ENCODE results near the gene CACNG6. TPM values are rescaled to one million over a fixed set of nuclear protein-coding genes. Genes with fewer than 3 reads are reported as not detected.

CACNG6 gene
- total RNA-seq, 1 experiment from 2014 or later, result 2.5 TPM

- no peak for TF ChIP-seq PREB (CRISPR knock-in tag; IDR thresholded peaks at IDR 0.05; ENCODE audit: borderline replicate concordance)
These were observed 6.8 kb downstream of the CACNG6 start (continued) for GRCh38 chr19:53998223-53998622.

GRCh38 chr19:53999694-54000093, 8.3 kb downstream of the CACNG6 start:
- H3K27me3 Mint-ChIP-seq (ENCODE audit: low read depth), result peaks cover 83% of the 10 kb centered on the region

GRCh38 chr19:54001496-54001895, 10.1 kb downstream of the CACNG6 start:
- H3K36me3 Mint-ChIP-seq, result no peaks in the 10 kb centered on the region
- H3K4me1 Mint-ChIP-seq, result peaks cover 11% of the 10 kb centered on the region
- ATAC-seq, result no peak
- H3K27me3 Mint-ChIP-seq (ENCODE audit: low read depth), result peaks cover 65% of the 10 kb centered on the region
- DNase-seq (ENCODE audit: low spot score), result no peak
- no peaks in the 10 kb centered on the region for H3K9me3 Mint-ChIP-seq
- no peak overlapping the region for H3K27ac Mint-ChIP-seq
- H3K4me3 Mint-ChIP-seq, result no peak overlapping the region
- TF ChIP-seq SMAD3 (CRISPR knock-in tag; IDR thresholded peaks at IDR 0.05; ENCODE audit: borderline replicate concordance), result no peak
- TF ChIP-seq ATF6 (CRISPR knock-in tag; IDR thresholded peaks at IDR 0.05), result no peak
- TF ChIP-seq GTF2I (CRISPR knock-in tag; conservative IDR thresholded peaks at IDR 0.05), result no peak
- TF ChIP-seq SOX15 (CRISPR knock-in tag; IDR thresholded peaks at IDR 0.05), result no peak
- TF ChIP-seq OVOL2 (CRISPR knock-in tag; IDR thresholded peaks at IDR 0.05; ENCODE audit: borderline replicate concordance), result no peak
- no peak for TF ChIP-seq AR (CRISPR knock-in tag; IDR thresholded peaks at IDR 0.05)
- no peak for TF ChIP-seq ATF2 (CRISPR knock-in tag; IDR thresholded peaks at IDR 0.05; ENCODE audit: borderline replicate concordance, low read depth)
- no peak for TF ChIP-seq CTCF (IDR thresholded peaks at IDR 0.05)
- TF ChIP-seq FOXP4 (CRISPR knock-in tag; IDR thresholded peaks at IDR 0.05), result no peak
- ChIA-PET POLR2A (no interaction called here), CTCF (interaction anchor here (0.6 to 3.6 kb wide), 3 partner anchors 28 to 228 kb away, joined by 3 to 9 read pairs (median 5); no protein-coding TSS in a partner anchor)

More at GRCh38 chr19:53999694-54000093, 8.3 kb downstream of the CACNG6 start:
- POLR2A ChIA-PET, result interaction anchor here (0.6 kb wide), 1 partner anchor 11 kb away, joined by 3 read pairs; no protein-coding TSS in a partner anchor
- H3K27ac Mint-ChIP-seq, result no peak overlapping the region
- no peaks in the 10 kb centered on the region for H3K36me3 Mint-ChIP-seq
- no peaks in the 10 kb centered on the region for H3K9me3 Mint-ChIP-seq
- CTCF ChIA-PET, result no interaction called here
- H3K4me3 Mint-ChIP-seq, result no peak overlapping the region
- no peak for TF ChIP-seq ZNF317 (CRISPR knock-in tag; IDR thresholded peaks at IDR 0.05; ENCODE audit: borderline replicate concordance, low read depth)
- no peak for TF ChIP-seq ZNF138 (CRISPR knock-in tag; conservative IDR thresholded peaks at IDR 0.05)
- TF ChIP-seq CREM (CRISPR knock-in tag; IDR thresholded peaks at IDR 0.05), result no peak
- no peak for TF ChIP-seq ZNF121 (CRISPR knock-in tag; IDR thresholded peaks at IDR 0.05)
- ATAC-seq, result no peak
- peaks cover 11% of the 10 kb centered on the region for H3K4me1 Mint-ChIP-seq
- DNase-seq (ENCODE audit: low spot score), result no peak
